HFFc6 (cell line): ENCODE data around the gene MOK. TPM values are rescaled to one million over a fixed set of nuclear protein-coding genes. Genes with fewer than 3 reads are reported as not detected.
"Not testable (repeated sequence)": the region's sequence is repeated elsewhere in the genome, so short reads cannot be mapped to it uniquely, and the experiment has no call there.

Experiments used
- DNase-seq: peaks from one replicate; pipeline ENCODE4 v3.0.0-alpha.2; 2018
- H3K27ac Mint-ChIP-seq: 2 replicates; pipeline ENCODE4 v1.8.0; 2020; ENCODE audit warnings: mild to moderate bottlenecking, mixed read lengths
- H3K27me3 Mint-ChIP-seq: 2 replicates; pipeline ENCODE4 v1.8.0; 2021; ENCODE audit warnings: mild to moderate bottlenecking, moderate library complexity, mixed read lengths; ENCODE audit not compliant: insufficient read depth
- H3K36me3 Mint-ChIP-seq: 2 replicates; pipeline ENCODE4 v1.8.0; 2021; ENCODE audit warnings: low read depth, mixed read lengths
- H3K4me1 Mint-ChIP-seq: 2 replicates; pipeline ENCODE4 v1.8.0; 2020; ENCODE audit warnings: low read depth, mixed read lengths
- H3K4me3 Mint-ChIP-seq: 2 replicates; pipeline ENCODE4 v1.8.0; 2020; ENCODE audit warnings: mild to moderate bottlenecking, moderate library complexity, mixed read lengths
- H3K9me3 Mint-ChIP-seq: 2 replicates; pipeline ENCODE4 v1.8.0; 2020; ENCODE audit warnings: mild to moderate bottlenecking, mixed read lengths
- CTCF ChIP-seq: fragments of 200-600 bp; sonication (generic); IDR thresholded peaks from 2 replicates; pipeline ENCODE4 v1.5.0; 2021; ENCODE audit warnings: antibody characterized with exemption, mild to moderate bottlenecking
- total RNA-seq, 6 experiments: library from RNA; stranded (reverse); fragmentation: NEBNext Ultra II Directional; extraction: Animal tissue kit (Norgen Biotek cat#: 25700); gene quantifications; 2 replicates in 1 of 6; 3 replicates in 5 of 6; pipeline ENCODE4 v1.2.3, GENCODE V29; 2021

The MOK gene
- total RNA-seq, 6 experiments from 2014 or later: 11.5 to 18.7 (median 14.8) TPM

- H3K27me3 Mint-ChIP-seq: no peaks in the 10 kb centered on the region; the same call in 1 of the 2 replicates
- no peak for TF ChIP-seq CTCF
- H3K9me3 Mint-ChIP-seq: no peaks in the 10 kb centered on the region
- DNase-seq: no peak
- no peak overlapping the region for H3K27ac Mint-ChIP-seq
- H3K36me3 Mint-ChIP-seq: peaks cover 4% of the 10 kb centered on the region; the same call in 1 of the 2 replicates
- H3K4me3 Mint-ChIP-seq: no peak overlapping the region
- peaks cover 15% of the 10 kb centered on the region for H3K4me1 Mint-ChIP-seq
These were observed 53.8 kb downstream of the MOK start for GRCh38 chr14:102251161-102251560.

GRCh38 chr14:102250636-102251035 lies 54.3 kb downstream of the MOK start:
- Mint-ChIP-seq H3K27ac (no peak overlapping the region), H3K36me3 (peaks cover 4% of the 10 kb centered on the region; the same call in 1 of the 2 replicates), H3K27me3 (no peaks in the 10 kb centered on the region; the same call in 1 of the 2 replicates), H3K4me1 (peaks cover 11% of the 10 kb centered on the region), H3K9me3 (no peaks in the 10 kb centered on the region), H3K4me3 (no peak overlapping the region)
- no peak for DNase-seq
- TF ChIP-seq CTCF: no peak

- Mint-ChIP-seq H3K36me3 (peaks cover 4% of the 10 kb centered on the region; the same call in 1 of the 2 replicates), H3K27me3 (no peaks in the 10 kb centered on the region), H3K9me3 (no peaks in the 10 kb centered on the region), H3K4me3 (no peak overlapping the region), H3K27ac (no peak overlapping the region), H3K4me1 (peaks cover 6% of the 10 kb centered on the region)
- no peak for TF ChIP-seq CTCF
- no peak for DNase-seq
These were observed 55.0 kb downstream of the MOK start for GRCh38 chr14:102249981-102250380.

- no peak overlapping the region for H3K27ac Mint-ChIP-seq
- H3K36me3 Mint-ChIP-seq: no peaks in the 10 kb centered on the region
- no peak overlapping the region for H3K4me3 Mint-ChIP-seq
- DNase-seq: no peak
- no peaks in the 10 kb centered on the region for H3K27me3 Mint-ChIP-seq
- no peaks in the 10 kb centered on the region for H3K9me3 Mint-ChIP-seq
- no peaks in the 10 kb centered on the region for H3K4me1 Mint-ChIP-seq
- TF ChIP-seq CTCF: no peak
These were observed 55.9 kb downstream of the MOK start for GRCh38 chr14:102249041-102249440.

- H3K9me3 Mint-ChIP-seq: no peaks in the 10 kb centered on the region
- no peaks in the 10 kb centered on the region for H3K36me3 Mint-ChIP-seq
- H3K27me3 Mint-ChIP-seq: no peaks in the 10 kb centered on the region
- no peak for DNase-seq
- H3K27ac Mint-ChIP-seq: no peak overlapping the region
- no peak overlapping the region for H3K4me3 Mint-ChIP-seq
- H3K4me1 Mint-ChIP-seq: no peaks in the 10 kb centered on the region
- no peak for TF ChIP-seq CTCF
These were observed 56.8 kb downstream of the MOK start for GRCh38 chr14:102248121-102248520.

GRCh38 chr14:102246071-102246470 lies 58.9 kb downstream of the MOK start:
- Mint-ChIP-seq H3K4me3 (no peak overlapping the region), H3K9me3 (no peaks in the 10 kb centered on the region), H3K27ac (no peak overlapping the region), H3K36me3 (no peaks in the 10 kb centered on the region), H3K27me3 (no peaks in the 10 kb centered on the region), H3K4me1 (no peaks in the 10 kb centered on the region)
- no peak for DNase-seq
- no peak for TF ChIP-seq CTCF

GRCh38 chr14:102243795-102244194 lies 61.2 kb downstream of the MOK start:
- DNase-seq, H3K4me3 Mint-ChIP-seq, H3K9me3 Mint-ChIP-seq, H3K27me3 Mint-ChIP-seq, H3K36me3 Mint-ChIP-seq, H3K27ac Mint-ChIP-seq, H3K4me1 Mint-ChIP-seq: not testable (repeated sequence)
